HL-60 (cell line): ENCODE data around the gene SOX6.

Source experiments
- CTCF ChIP-seq: IDR thresholded peaks from one replicate; pipeline ENCODE4 v1.5.1; 2011; ENCODE audit warnings: low read length, control low read depth, inconsistent platforms; ENCODE audit not compliant: insufficient read depth
- GABPA ChIP-seq: IDR thresholded peaks from 2 replicates; pipeline ENCODE4 v1.6.1; 2012; ENCODE audit warnings: low read depth
- REST ChIP-seq: IDR thresholded peaks from 2 replicates; pipeline ENCODE4 v1.6.1; 2012; ENCODE audit warnings: low read depth; ENCODE audit not compliant: insufficient replicate concordance
- SPI1 ChIP-seq: IDR thresholded peaks from 2 replicates; pipeline ENCODE4 v1.6.1; 2012; ENCODE audit warnings: low read depth, mild to moderate bottlenecking, borderline replicate concordance

- no peak for TF ChIP-seq CTCF
- no peak for TF ChIP-seq GABPA
- TF ChIP-seq REST, result no peak
- no peak for TF ChIP-seq SPI1
Measured at GRCh38 chr11:16271258-16271657, 85.1 kb downstream of the SOX6 start.
